GM23338 (cell line): ENCODE results near the gene CADPS. TPM values are rescaled to one million over a fixed set of nuclear protein-coding genes. Genes with fewer than 3 reads are reported as not detected.

Source experiments
- CTCF ChIP-seq, 2 experiments: fragments of 200-600 bp in 1 of 2; sonication (generic) in 1 of 2; conservative IDR thresholded peaks; 2 replicates each; pipeline versions ENCODE4 v1.5.1 to v1.6.1; 2016 to 2017; ENCODE audit warnings: antibody characterized with exemption in 2 of 2, low read depth in 2 of 2, mild to moderate bottlenecking in 2 of 2, moderate library complexity in 1 of 2
- EZH2 ChIP-seq: fragments of 200-600 bp; sonication (generic); IDR thresholded peaks from one replicate; pipeline ENCODE4 v1.8.0; 2017; ENCODE audit warnings: antibody characterized with exemption, mild to moderate bottlenecking, low read depth; ENCODE audit not compliant: unreplicated experiment
- ZNF331 ChIP-seq: fragments of 250-450 bp; sonication (Bioruptor Pico); IDR thresholded peaks from 2 replicates; pipeline ENCODE4 v1.5.0; 2020; ENCODE audit warnings: low read depth, mild to moderate bottlenecking, moderate library complexity
- ZNF462 ChIP-seq: fragments of 250-450 bp; sonication (Bioruptor Pico); IDR thresholded peaks from 2 replicates; pipeline ENCODE4 v1.5.0; 2020; ENCODE audit warnings: mild to moderate bottlenecking, moderate library complexity
- polyA plus RNA-seq: library from polyadenylated mRNA; unstranded; fragments of >200 nt; fragmentation: Nextera tagmentation; extraction: Ambion mirVana; gene quantifications from 2 replicates; pipeline ENCODE4 v1.2.1, GENCODE V29; 2016
- small RNA-seq: library from RNA; depleted of rRNA; stranded (forward); fragments of <200 nt; gene quantifications from one replicate; pipeline ENCODE3, GENCODE V24; 2014; ENCODE audit warnings: low replicate concordance
- total RNA-seq: library from RNA; depleted of rRNA; stranded (reverse); fragments of >200 nt; shearing (Covaris generic); gene quantifications from 2 replicates; pipeline ENCODE4 v1.2.3, GENCODE V29; 2014

CADPS gene
- total and polyA plus RNA-seq, 2 experiments from 2014 or later: 14.7 to 22.0 TPM

GRCh38 chr3:62355703-62356102 is 519.5 kb downstream of the CADPS start (continued):
- TF ChIP-seq ZNF462 (CRISPR knock-in tag) (no peak), ZNF331 (CRISPR knock-in tag) (no peak), EZH2 (no peak), CTCF (conservative IDR thresholded peaks at IDR 0.05; ENCODE audit: low read depth in 2 of 2) (no peak)

Small RNA genes lying within 50 kb of the gene (small RNA-seq; reads per million reads assigned to genes)
- gene RN7SL863P: 0.07 reads per million
- not detected for gene RNU6-139P
